GM23338 (cell line): ENCODE results near the gene PPIL1.

Experiments used
- CREB1 ChIP-seq: fragments of 250-450 bp; sonication (Bioruptor Pico); IDR thresholded peaks from 2 replicates; pipeline ENCODE4 v1.5.0; 2020; ENCODE audit warnings: low read depth, mild to moderate bottlenecking, moderate library complexity
- CTCF ChIP-seq, 2 experiments: fragments of 200-600 bp in 1 of 2; sonication (generic) in 1 of 2; conservative IDR thresholded peaks; 2 replicates each; pipeline versions ENCODE4 v1.5.1 to v1.6.1; 2016 to 2017; ENCODE audit warnings: antibody characterized with exemption in 2 of 2, low read depth in 2 of 2, mild to moderate bottlenecking in 2 of 2, moderate library complexity in 1 of 2
- ETS1 ChIP-seq: IDR thresholded peaks from 2 replicates; pipeline ENCODE4 v1.6.1; 2016; ENCODE audit warnings: antibody characterized with exemption
- EZH2 ChIP-seq: fragments of 200-600 bp; sonication (generic); IDR thresholded peaks from one replicate; pipeline ENCODE4 v1.8.0; 2017; ENCODE audit warnings: antibody characterized with exemption, mild to moderate bottlenecking, low read depth; ENCODE audit not compliant: unreplicated experiment
- EZH2phosphoT487 ChIP-seq: fragments of 200-600 bp; sonication (generic); IDR thresholded peaks from one replicate; pipeline ENCODE4 v1.8.1; 2018; ENCODE audit warnings: antibody characterized with exemption; ENCODE audit not compliant: unreplicated experiment
- JUNB ChIP-seq: IDR thresholded peaks from one replicate; pipeline ENCODE4 v1.6.1; 2016; ENCODE audit warnings: antibody characterized with exemption; ENCODE audit not compliant: unreplicated experiment
- NANOG ChIP-seq: IDR thresholded peaks from 2 replicates; pipeline ENCODE4 v1.6.1; 2016; ENCODE audit warnings: antibody characterized with exemption, borderline replicate concordance
- POLR2AphosphoS5 ChIP-seq: IDR thresholded peaks from 2 replicates; pipeline ENCODE4 v1.6.1; 2016; ENCODE audit warnings: antibody characterized with exemption, low read depth
- REST ChIP-seq: IDR thresholded peaks from one replicate; pipeline ENCODE4 v1.6.1; 2018; ENCODE audit warnings: antibody characterized with exemption; ENCODE audit not compliant: unreplicated experiment
- STAT1 ChIP-seq: IDR thresholded peaks from one replicate; pipeline ENCODE4 v1.6.1; 2016; ENCODE audit warnings: antibody characterized with exemption; ENCODE audit not compliant: unreplicated experiment
- ZNF114 ChIP-seq: fragments of 250-450 bp; sonication (Bioruptor Pico); IDR thresholded peaks from 2 replicates; pipeline ENCODE4 v1.5.0; 2020; ENCODE audit warnings: mild to moderate bottlenecking, moderate library complexity
- ZNF331 ChIP-seq: fragments of 250-450 bp; sonication (Bioruptor Pico); IDR thresholded peaks from 2 replicates; pipeline ENCODE4 v1.5.0; 2020; ENCODE audit warnings: low read depth, mild to moderate bottlenecking, moderate library complexity
- ZNF462 ChIP-seq: fragments of 250-450 bp; sonication (Bioruptor Pico); IDR thresholded peaks from 2 replicates; pipeline ENCODE4 v1.5.0; 2020; ENCODE audit warnings: mild to moderate bottlenecking, moderate library complexity

GRCh38 chr6:36825994-36826393 is 48.6 kb downstream of the PPIL1 start:
- TF ChIP-seq CTCF (conservative IDR thresholded peaks at IDR 0.05; ENCODE audit: low read depth in 2 of 2) (no peak), ZNF331 (CRISPR knock-in tag) (no peak), EZH2 (no peak), REST (no peak), POLR2AphosphoS5 (no peak), ETS1 (no peak), EZH2phosphoT487 (no peak), CREB1 (CRISPR knock-in tag) (no peak), NANOG (no peak), JUNB (no peak), STAT1 (no peak), ZNF114 (CRISPR knock-in tag) (no peak), ZNF462 (CRISPR knock-in tag) (no peak)
